RWPE2 (cell line): Measurements from ENCODE around the gene PAFAH2.

Source experiments
- ATAC-seq: fragments of 200-7000 bp; cut with Tn5 transposase; 3 replicates; pipeline ENCODE4 v1.9.1; 2021; ENCODE audit warnings: low read depth
- DNase-seq: peaks from one replicate; pipeline ENCODE4 v3.0.0-alpha.2; 2020; ENCODE audit warnings: low spot score
- H3K27ac ChIP-seq: fragments of 450-650 bp; 2 replicates; pipeline ENCODE4 v1.5.1; 2017; ENCODE audit warnings: mild to moderate bottlenecking; ENCODE audit not compliant: poor library complexity, severe bottlenecking
- H3K27me3 ChIP-seq: fragments of 250-450 bp; sonication (Bioruptor Pico); 2 replicates; pipeline ENCODE4 v1.5.1; 2021; ENCODE audit warnings: mild to moderate bottlenecking, moderate library complexity; ENCODE audit not compliant: insufficient read depth, poor library complexity, severe bottlenecking
- H3K36me3 ChIP-seq: fragments of 250-450 bp; sonication (Bioruptor Pico); 2 replicates; pipeline ENCODE4 v1.5.1; 2020; ENCODE audit warnings: low read depth, mild to moderate bottlenecking, moderate library complexity
- H3K4me1 ChIP-seq: fragments of 250-450 bp; sonication (Bioruptor Pico); 2 replicates; pipeline ENCODE4 v1.5.1; 2021; ENCODE audit warnings: mild to moderate bottlenecking, moderate library complexity; ENCODE audit not compliant: insufficient read depth, poor library complexity, severe bottlenecking
- H3K4me3 ChIP-seq: fragments of 250-450 bp; sonication (Bioruptor Pico); 2 replicates; pipeline ENCODE4 v1.5.1; 2021; ENCODE audit warnings: mild to moderate bottlenecking, moderate library complexity; ENCODE audit not compliant: severe bottlenecking
- H3K9me3 ChIP-seq: fragments of 250-450 bp; sonication (Bioruptor Pico); 2 replicates; pipeline ENCODE4 v1.5.1; 2021; ENCODE audit warnings: mild to moderate bottlenecking, moderate library complexity; ENCODE audit not compliant: severe bottlenecking
- CTCF ChIP-seq: fragments of 450-650 bp; IDR thresholded peaks from one replicate; pipeline ENCODE4 v1.5.1; 2017; ENCODE audit warnings: mild to moderate bottlenecking, moderate library complexity; ENCODE audit not compliant: poor library complexity, severe bottlenecking

The PAFAH2 gene

DNA sequence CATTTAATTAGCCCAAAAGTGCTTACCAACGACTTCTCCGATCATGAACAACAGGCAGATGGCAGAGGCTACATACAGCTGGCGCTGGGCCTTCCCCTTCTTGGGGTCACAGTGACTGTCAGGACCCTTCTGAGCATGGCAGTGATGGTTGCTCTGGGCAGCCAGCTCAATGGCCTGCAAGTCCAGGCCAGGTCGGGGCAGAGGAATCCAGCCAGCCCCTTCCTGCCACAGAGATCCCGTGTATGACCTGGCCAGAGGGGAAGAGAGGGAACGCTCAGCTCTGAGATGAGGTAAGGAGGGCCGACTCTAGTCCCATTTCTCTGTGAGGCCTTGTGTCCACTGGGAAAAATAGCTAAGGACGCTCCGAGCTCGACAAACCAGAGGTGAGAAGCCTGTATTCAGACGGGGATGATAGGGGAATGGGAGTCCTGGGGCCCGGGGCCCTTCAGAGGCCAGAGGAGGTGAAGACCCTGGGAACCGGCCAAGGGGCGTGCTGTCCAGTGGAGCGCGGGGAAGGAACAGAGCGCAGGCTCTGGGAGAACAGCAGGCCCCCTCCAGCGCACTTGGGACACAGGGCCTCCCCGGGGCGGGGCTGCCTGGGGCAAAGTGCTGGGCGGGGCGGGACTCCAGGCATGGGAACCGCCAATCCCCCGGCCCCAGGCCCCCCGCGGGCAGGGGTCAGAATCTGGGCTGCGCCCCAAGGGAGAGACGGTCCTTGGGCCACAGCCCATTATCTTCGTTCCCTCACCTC lies 47.3 kb upstream of the PAFAH2 start:
- ATAC-seq (no peak), DNase-seq (no peak)
- H3K9me3 ChIP-seq, result no peaks in the 10 kb centered on the region
- H3K4me3 ChIP-seq, result no peak overlapping the region
- H3K27ac ChIP-seq, result no peak overlapping the region
- TF ChIP-seq CTCF, result no peak
- peaks cover 52% of the 10 kb centered on the region for H3K27me3 ChIP-seq
- H3K4me1 ChIP-seq, result no peaks in the 10 kb centered on the region
- H3K36me3 ChIP-seq, result no peaks in the 10 kb centered on the region

GRCh38 chr1:26044414-26044813 lies 46.6 kb upstream of the PAFAH2 start:
- H3K9me3 ChIP-seq, result no peaks in the 10 kb centered on the region
- no peak overlapping the region for H3K27ac ChIP-seq
- no peak overlapping the region for H3K4me3 ChIP-seq
- H3K27me3 ChIP-seq, result peaks cover 52% of the 10 kb centered on the region
- H3K4me1 ChIP-seq, result no peaks in the 10 kb centered on the region
- no peaks in the 10 kb centered on the region for H3K36me3 ChIP-seq
- ATAC-seq, result no peak
- DNase-seq, result no peak
- TF ChIP-seq CTCF, result no peak

DNA sequence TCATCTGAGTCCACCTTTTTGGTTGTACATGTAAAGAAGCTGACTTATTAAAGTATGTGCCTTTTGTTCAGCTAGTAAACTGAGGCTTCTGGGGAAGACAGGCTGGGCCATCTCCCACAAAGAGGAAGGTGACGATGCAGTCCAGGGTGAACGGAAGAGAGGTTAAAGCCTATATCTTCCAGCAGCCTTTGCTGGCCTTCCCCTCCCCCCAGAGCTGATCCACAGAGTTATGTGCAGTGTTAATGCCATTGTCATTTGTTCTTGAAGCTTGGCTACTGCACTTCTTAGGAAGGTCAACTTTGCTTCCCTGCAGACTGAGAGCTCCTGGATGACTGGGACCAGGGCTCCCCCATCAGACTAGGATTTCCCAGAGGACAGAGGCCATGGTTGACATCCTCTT lies 45.9 kb upstream of the PAFAH2 start:
- TF ChIP-seq CTCF, result no peak
- ATAC-seq (no peak), DNase-seq (no peak)
- Histone ChIP-seq H3K9me3 (no peaks in the 10 kb centered on the region), H3K27ac (no peak overlapping the region), H3K27me3 (peaks cover 50% of the 10 kb centered on the region), H3K4me3 (no peak overlapping the region), H3K36me3 (no peaks in the 10 kb centered on the region), H3K4me1 (no peaks in the 10 kb centered on the region)

DNA sequence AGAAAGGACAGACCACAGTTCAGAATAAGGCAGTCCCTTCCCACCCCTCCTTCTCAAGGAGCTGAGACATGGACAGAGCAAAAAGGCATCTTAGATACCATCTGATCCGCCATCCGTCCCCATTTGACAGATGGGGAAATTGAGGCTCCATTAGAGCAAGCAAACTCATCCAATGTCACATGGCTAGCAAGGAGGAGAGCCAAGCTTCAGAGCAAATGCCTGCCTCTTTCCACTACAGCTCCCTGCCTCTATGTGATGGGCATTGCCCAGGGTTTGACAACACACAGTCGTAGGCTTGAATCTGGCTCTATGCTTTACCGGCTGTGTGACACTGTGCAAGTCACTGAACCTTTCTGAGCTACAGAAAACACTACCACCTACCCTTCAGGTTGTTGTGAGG lies 44.1 kb upstream of the PAFAH2 start:
- peaks cover 32% of the 10 kb centered on the region for H3K27me3 ChIP-seq
- no peak for TF ChIP-seq CTCF

GRCh38 chr1:26041401-26041800 lies 43.5 kb upstream of the PAFAH2 start:
- TF ChIP-seq CTCF, result no peak
- Histone ChIP-seq H3K9me3 (no peaks in the 10 kb centered on the region), H3K4me3 (no peak overlapping the region), H3K36me3 (no peaks in the 10 kb centered on the region), H3K27me3 (peaks cover 26% of the 10 kb centered on the region), H3K4me1 (peaks cover 3% of the 10 kb centered on the region), H3K27ac (no peak overlapping the region)
- DNase-seq (no peak), ATAC-seq (no peak)

More for the DNA sequence above, 44.1 kb upstream of the PAFAH2 start:
- H3K36me3 ChIP-seq, result no peaks in the 10 kb centered on the region
- no peaks in the 10 kb centered on the region for H3K9me3 ChIP-seq
- H3K4me3 ChIP-seq, result no peak overlapping the region
- no peak for ATAC-seq
- no peaks in the 10 kb centered on the region for H3K4me1 ChIP-seq
- DNase-seq, result no peak
- no peak overlapping the region for H3K27ac ChIP-seq
